GM19452 (cell line): ENCODE data around the gene SHLD1.

ENCODE experiments used
- ATAC-seq: cut with Tn5 transposase; IDR thresholded peaks from one replicate; pipeline ENCODE4 v1.9.1; 2021; ENCODE audit not compliant: unreplicated experiment

SHLD1 gene

DNA sequence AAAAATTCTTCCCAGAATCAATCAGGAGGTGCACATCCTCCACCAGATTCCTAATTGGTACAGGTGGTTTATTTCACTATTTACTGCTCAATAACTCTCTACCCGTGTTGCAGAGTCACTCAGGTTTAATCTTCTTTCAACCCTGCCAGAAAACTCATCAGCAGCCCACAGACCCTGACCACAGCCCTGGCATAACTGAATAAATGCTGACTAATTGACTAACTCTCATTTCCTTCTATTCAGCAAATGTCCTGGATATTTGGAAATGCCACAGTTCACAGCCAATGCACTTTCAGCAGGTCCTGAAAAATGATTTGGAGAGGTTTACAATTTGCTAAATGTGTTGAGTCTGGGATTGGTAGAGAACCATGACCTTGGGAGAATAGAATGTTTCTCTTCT is 137.8 kb downstream of the SHLD1 start:
- no peak for ATAC-seq

- no peak for ATAC-seq
These were observed 140.7 kb downstream of the SHLD1 start for GRCh38 chr20:5890773-5891441.

DNA sequence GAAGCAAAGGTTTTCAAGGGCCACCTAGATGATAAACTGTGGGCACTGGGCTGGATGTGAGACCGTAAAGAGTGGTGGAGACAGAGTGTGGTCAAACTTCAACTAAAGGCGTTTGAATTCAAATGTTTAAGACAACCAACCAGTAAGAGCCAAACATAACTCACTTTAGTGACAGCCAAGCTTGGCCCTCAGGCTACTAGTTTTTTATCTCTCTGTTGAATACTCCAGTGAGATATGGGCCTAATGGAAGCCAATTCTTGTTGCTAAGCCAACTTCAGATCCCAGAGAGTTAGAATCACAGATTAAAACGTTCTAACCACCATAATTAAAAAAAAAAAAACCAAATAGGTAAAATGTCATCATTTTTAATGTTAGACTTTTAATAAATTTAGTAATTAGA is 142.9 kb downstream of the SHLD1 start:
- ATAC-seq, result no peak

DNA sequence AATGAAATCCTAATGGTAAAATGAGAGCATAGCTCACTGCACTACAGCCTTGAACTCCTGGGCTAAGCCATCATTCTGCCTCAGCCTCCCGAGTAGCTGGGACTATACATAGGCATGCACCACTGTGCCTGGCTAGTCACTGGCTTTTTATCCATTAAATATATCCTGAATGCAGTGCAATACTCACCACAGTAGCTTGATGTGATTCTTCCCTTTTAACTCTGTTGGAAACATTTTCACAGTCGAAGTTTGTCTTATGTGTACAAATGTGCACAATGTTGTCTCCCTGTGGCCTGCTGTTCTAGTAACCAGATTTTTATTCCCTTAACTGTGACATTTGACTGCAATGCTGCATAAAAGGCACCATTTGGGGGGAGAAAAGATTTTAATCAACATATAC is 143.4 kb downstream of the SHLD1 start:
- no peak for ATAC-seq

- no peak for ATAC-seq
These were observed 145.4 kb downstream of the SHLD1 start for GRCh38 chr20:5895626-5896025.

DNA sequence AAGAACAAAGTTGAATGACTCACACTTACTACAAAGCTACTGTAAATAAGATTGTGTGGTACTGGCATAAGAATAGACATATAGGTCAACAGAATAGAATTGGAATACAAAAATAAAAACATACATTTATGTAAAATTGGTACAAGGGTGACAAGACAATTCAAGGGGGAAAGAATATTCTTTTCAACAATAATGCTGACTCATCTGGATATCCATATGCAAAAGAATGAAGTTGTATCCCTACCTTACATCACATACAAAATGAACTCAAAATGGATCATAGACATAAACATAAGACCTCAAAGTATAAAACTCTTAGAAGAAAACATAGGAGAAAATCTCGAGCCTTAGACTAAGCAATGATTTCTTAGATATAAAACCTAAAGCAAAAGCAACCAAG is 149.2 kb downstream of the SHLD1 start:
- no peak for ATAC-seq

- no peak for ATAC-seq
These were observed 150.7 kb downstream of the SHLD1 start for GRCh38 chr20:5900908-5901307.

DNA sequence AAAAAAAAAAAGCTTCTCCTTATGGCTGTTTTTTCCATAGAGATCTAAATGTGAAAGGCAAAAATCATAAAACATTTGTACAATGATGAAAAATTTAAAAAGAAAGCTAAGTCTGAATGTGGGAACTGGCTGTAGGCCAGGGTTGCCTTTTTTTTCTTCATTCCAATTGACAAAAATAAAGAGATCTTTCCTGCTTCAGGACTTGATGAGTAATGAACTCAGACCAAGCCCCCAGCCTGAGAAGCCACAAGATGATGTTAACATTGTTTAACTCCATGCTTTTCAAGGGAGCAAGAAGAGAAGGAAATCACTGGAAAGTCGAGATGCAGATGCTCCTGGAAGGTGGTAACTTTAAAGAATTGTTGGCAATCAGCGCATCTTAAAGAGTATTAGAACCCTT is 158.8 kb downstream of the SHLD1 start:
- ATAC-seq, result no peak

GRCh38 chr20:5910186-5910585 is 160.0 kb downstream of the SHLD1 start:
- ATAC-seq, result no peak

DNA sequence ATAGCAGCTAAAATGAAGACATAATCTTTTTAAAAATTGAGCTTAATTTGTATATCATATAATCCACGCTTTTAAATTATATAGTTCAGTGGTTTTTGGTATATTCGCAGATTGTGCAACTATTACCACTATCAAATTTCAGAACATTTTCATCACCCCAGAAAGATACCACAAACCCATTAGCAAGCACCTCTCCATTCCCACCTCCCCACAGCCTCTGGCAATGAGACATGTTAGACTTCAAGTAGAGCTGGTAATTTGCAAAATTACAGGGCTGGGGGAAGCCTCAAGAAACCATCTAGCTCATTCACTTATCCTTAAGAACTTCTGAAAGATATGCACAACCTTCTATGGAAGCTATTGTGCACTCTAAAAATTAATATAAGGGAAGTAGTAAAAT is 163.0 kb downstream of the SHLD1 start:
- ATAC-seq, result no peak
